ENCODE data around the gene C9orf57.

GRCh38 chr9:72029986-72030385 is 30.4 kb downstream of the C9orf57 start:
- TF ChIP-seq CTCF (optimal IDR thresholded peaks at IDR 0.05 in 1 of 3, IDR thresholded peaks at IDR 0.05 in 1 of 3, conservative IDR thresholded peaks at IDR 0.05 in 1 of 3; ENCODE audit: extremely low read depth in 1 of 3, insufficient read depth in 2 of 3, low read length in 3 of 3) (no peak), EZH2 (IDR thresholded peaks at IDR 0.05; ENCODE audit: low read length) (no peak)
